Activated CD8-positive, alpha-beta memory T cell treated with anti-CD3 and anti-CD28 coated beads, Interleukin-2, amount 50 U/mL, for 4 hours (primary cell): ENCODE data around the gene ZFYVE21.

Experiments
- DNase-seq: peaks from one replicate; pipeline ENCODE4 v3.0.0-alpha.2; 2020

The ZFYVE21 gene

DNA sequence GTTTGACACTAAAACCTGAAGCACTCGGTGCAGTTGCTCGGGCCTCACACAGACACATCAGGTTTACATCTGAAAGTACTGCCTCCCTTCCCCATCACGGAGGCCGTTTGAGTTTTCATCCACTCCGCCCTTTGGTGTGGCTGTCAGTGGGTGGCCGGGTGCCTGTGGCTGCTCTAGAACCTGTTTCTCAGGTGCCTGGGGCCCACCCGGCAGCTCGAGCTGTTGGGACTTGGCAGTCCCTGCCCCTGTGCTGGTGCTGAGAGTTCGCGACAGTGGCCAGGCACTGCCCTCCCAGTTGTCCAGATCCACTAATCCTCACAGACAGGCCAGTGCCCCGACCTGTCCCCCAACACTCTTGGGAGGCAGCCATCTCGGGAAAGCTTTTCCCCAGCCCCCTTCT is 22.7 kb upstream of the ZFYVE21 start:
- no peak for DNase-seq

DNA sequence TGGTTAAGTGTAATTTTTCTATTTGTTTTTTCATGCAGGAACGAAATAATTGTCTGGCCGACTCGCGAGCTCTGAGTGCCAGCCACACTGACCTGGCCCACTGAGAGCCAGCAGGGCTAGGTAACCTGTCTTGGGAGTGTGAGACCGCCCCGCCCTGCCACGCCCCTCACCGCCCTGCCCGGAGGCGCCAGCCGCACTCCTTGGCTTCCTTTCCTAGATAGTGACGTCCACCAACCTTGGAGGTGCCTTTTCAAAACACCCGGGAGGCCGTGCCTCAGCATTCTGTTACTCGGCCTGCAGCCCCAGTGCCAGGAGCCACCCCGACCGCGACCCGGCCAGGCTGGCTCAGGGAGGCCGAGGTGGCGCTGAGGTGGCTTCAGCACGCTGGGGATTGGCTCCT is 22.1 kb upstream of the ZFYVE21 start:
- DNase-seq = no peak

DNA sequence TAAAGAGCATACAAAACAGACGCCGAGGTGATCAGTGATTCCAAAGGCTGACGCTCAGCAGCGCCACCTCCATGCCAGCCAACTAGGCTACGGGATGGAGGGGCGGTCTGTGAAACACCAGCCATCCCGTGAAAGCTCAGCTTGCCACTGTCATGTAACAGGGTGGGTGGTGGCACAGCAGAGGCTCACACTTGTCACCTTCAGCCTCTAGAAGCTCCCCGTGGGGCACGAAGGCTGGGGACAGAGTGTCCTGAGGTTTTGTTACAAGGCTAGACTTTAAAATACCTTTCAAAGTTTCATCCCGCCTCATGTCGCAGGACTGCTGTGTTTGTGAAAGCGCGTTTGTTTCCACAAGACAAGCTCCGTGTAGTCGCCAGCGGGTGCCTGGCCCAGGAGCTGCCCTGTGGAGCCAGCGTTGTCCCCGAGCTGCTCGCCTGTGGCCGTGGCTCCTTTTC is 21.0 kb upstream of the ZFYVE21 start:
- DNase-seq = no peak

GRCh38 chr14:103695296-103696069 is 20.1 kb upstream of the ZFYVE21 start:
- no peak for DNase-seq

- DNase-seq = no peak
These were observed 19.6 kb upstream of the ZFYVE21 start for GRCh38 chr14:103696070-103696402.

- no peak for DNase-seq
These were observed 19.0 kb upstream of the ZFYVE21 start for GRCh38 chr14:103696466-103697071.

GRCh38 chr14:103697206-103697602 is 18.4 kb upstream of the ZFYVE21 start:
- DNase-seq = no peak

- DNase-seq = no peak
These were observed 17.8 kb upstream of the ZFYVE21 start for GRCh38 chr14:103697603-103698379.

DNA sequence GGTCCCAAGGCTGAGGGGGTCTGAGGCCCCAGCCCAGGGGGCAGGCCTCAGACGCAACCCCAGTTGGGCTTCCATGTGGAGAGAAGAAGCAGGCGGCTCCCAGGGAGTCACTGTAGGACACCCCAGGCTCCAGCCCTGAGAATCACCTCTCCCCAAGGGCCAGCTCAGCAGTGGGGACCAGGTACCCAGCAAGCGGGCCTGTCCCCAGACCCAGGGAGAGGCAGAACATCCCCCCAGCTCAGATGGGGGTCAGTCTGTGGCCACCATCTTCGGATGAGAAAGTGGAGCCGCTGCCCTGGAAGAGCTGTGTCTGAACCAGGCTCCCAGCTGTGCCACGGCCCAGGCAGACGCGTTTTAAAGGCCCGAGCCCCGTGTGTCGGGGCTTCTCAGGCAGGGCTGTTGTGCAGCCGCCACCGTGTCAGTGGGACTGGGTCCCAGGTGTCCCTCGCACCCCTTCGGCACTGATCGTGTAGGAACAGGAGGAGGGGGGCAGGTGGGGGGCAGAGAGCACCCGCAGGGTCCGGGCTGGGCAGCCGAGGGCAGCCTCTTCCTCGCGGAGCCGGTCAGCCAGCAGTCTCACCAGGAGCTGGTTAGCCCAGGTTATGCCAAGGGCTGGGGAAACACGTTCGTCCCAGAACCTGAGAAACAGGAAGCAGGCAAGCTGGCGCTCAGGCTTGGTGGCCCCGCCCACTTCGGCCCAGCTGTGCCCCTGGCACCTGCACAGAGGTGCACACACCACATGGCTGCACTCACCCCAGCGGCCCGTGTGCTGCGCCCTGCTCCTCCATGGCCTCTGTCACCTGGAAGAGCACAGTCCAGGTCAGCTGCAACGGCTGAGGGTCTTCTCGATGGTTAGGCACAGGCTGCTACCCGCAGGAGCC is 17.0 kb upstream of the ZFYVE21 start:
- no peak for DNase-seq

DNA sequence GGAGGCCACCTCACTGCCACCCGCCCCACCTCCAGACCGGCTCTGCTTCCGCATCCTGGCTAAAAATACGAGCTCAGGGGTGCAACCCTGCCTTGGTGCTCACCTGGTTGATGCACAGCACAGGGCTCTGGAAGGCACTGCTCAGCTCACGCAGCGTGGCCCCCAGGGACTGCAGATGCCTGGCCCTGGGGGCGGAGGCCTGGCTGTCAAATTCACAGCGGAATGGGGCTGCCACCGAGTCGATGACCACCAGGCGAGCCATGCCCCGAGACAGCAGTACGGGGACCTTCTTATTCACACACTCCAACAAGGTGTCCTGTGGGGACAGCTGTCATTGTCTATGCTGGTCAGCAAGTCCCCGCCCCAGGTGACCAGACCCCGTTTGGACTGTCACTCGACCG is 16.3 kb upstream of the ZFYVE21 start:
- no peak for DNase-seq

DNA sequence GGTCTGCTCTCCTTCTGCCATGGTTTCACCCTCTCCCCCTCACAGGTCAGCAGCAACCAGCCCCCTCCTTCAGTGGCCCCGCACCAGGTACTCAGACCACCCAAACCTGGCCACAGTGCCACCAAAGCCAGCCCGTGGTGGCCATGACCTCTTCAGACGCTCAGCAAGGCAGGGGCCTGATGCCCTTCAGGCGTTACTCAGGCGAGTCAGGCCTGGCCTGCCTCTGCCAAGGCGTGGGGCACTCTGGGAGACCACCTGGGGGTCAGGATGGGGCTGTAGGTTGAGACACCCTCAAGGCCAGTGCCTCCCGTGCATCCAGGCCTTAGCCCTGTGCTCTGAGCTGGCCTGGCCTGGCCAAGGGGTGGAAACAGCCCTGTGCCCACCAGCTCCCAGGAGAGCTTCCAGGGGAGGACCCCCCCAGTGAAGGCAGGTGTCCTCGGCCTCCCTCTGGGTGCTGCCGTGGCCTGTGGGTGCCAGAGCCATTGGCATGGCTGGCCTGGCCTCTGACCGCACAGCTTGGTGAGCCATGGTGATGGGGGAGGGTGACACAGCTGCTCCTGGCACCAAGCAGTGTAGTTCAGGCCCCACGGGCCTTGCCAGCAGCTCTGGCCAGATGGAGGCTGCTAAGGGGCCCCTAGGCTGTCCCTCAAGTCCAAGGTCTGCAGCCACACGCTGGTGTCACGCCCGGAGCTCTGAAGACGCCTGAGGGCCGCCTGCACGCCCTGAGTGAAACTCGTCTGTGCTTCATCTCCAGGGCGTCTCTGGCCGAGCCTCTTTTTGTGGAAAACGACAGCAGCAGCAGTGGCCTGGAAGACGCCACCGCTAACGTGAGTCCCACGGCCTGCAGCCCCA is 15.5 kb upstream of the ZFYVE21 start:
- DNase-seq = no peak

GRCh38 chr14:103700753-103701490 is 14.7 kb upstream of the ZFYVE21 start:
- DNase-seq = no peak

- DNase-seq = no peak
These were observed 13.5 kb upstream of the ZFYVE21 start for GRCh38 chr14:103702095-103702494.

DNA sequence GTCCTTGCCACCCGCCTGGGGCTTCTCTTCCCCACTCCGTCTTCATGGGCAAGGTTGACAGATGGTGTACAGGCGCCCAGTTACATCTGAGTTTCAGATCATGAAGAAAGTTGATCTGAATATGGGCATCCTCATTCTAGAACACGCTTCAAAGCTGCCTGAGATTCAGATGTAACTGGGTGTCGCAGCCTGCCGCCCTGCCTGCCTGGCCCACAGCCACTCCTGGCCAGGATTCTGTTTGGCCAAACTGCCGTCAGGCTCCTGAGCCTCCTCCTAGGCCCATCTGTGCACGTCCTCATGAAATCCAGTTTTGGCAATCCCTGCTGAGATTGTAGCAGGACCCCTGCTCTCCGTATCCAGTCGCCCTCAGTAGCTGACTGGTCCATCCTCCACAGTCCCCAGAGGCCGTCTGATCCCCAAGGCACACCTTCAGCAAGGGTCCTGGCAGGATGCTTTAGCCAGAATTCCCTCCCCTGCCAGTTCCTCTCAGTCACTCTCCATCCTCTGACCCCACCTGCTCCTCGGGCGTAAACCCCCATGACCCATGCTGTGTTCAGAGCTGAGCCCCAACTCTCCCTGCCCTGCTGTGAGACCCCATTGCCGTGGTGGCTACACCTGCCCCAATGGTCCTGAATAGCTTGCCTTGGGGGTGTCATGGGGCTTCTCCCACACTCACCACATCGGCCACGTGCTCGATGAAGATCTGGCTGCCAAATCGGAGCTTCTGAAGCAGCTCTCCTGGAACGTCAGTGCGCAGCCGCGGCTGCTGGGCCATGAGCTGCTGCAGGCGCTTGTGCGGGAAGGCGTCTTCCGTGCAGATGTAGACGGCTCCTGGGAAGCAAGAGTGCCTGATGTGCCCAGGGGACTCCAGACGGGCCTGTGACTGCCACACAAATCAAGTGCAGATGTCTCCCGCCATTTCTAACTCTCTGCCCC is 12.8 kb upstream of the ZFYVE21 start:
- no peak for DNase-seq

GRCh38 chr14:103703433-103704385 is 11.9 kb upstream of the ZFYVE21 start:
- DNase-seq = no peak

- no peak for DNase-seq
These were observed 10.9 kb upstream of the ZFYVE21 start for GRCh38 chr14:103704708-103705107.

- no peak for DNase-seq
These were observed 10.5 kb upstream of the ZFYVE21 start for GRCh38 chr14:103705118-103705503.

DNA sequence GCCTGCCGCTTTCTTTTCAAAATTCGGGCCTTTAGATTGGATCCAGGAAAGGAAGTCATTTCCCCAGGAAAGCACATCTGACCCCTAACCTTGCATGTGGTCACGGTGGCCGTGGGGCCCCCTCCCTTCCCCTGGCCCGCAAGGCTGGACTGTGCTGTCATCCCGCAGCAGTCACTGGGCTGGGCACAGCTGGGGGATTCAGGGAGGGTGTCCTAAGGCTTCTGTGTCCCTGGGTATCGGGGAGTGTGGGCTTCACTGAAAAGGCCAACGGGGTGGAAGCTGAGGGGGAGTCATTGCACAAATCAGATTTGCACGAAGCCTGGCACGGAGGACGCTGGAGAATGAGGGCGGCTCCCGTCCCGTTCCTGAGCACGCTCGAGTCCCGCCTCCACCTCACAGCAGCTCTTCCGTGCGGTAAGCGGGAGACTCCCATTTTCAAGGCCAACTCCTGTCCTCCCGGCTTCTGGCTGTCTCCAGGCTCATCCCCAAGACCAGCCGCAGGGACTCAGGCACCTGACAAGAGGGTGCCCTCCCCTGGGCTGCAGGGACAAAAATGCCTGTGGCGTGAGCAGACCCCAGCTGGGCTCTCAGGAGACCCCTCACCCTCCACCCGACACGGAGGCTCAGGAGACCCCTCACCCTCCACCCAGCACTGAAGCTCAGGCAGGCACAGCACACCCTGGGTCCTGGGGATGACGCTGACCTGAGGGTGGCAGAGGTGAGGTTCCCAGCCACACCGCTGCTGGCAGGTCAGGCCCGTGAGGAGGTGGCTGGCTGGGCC is 9.9 kb upstream of the ZFYVE21 start:
- DNase-seq = no peak
